Measurements from ENCODE around the gene AKAP11. TPM values are rescaled to one million over a fixed set of nuclear protein-coding genes. Genes with fewer than 3 reads are reported as not detected.

AKAP11 gene
- total RNA-seq, 1 donor from 2014 or later, result 31.5 TPM

GRCh38 chr13:42329239-42329638 is 57.3 kb downstream of the AKAP11 start:
- H3K4me1 Mint-ChIP-seq, result no peaks in the 10 kb centered on the region
- no peaks in the 10 kb centered on the region for H3F3A ChIP-seq (ENCODE audit: low read depth)
- no peak overlapping the region for H2AFZ ChIP-seq (replicated peaks)
- H3K27me3 Mint-ChIP-seq (ENCODE audit: insufficient read depth, low read depth), result peaks cover 5% of the 10 kb centered on the region
- TF ChIP-seq EZH2 (IDR thresholded peaks at IDR 0.05) (no peak), EZH2phosphoT487 (IDR thresholded peaks at IDR 0.05) (no peak), CTCF (IDR thresholded peaks at IDR 0.05) (no peak)
- H3K36me3 ChIP-seq, result no peaks in the 10 kb centered on the region
- peaks cover 14% of the 10 kb centered on the region for H3K4me1 ChIP-seq
- no peak overlapping the region for H3K4me3 Mint-ChIP-seq
- H3K27ac ChIP-seq, result no peak overlapping the region
- no peak overlapping the region for H3K4me3 ChIP-seq
- H3K79me2 ChIP-seq (ENCODE audit: low read depth), result no peaks in the 10 kb centered on the region
- H3K27ac Mint-ChIP-seq, result no peak overlapping the region
- H4K20me1 ChIP-seq (ENCODE audit: low read depth), result no peaks in the 10 kb centered on the region
- H3K9ac ChIP-seq, result no peak overlapping the region
- H3K9me3 ChIP-seq (ENCODE audit: low read depth), result no peaks in the 10 kb centered on the region
- no peaks in the 10 kb centered on the region for H3K27me3 ChIP-seq
- no peak for DNase-seq (ENCODE audit: low spot score)
- no peak overlapping the region for H3K4me2 ChIP-seq
- H3K9me3 Mint-ChIP-seq, result no peaks in the 10 kb centered on the region
- no peaks in the 10 kb centered on the region for H3K36me3 Mint-ChIP-seq

- no peak overlapping the region for H2AFZ ChIP-seq (replicated peaks)
- Mint-ChIP-seq H3K4me1 (no peaks in the 10 kb centered on the region), H3K27ac (no peak overlapping the region), H3K36me3 (no peaks in the 10 kb centered on the region), H3K4me3 (no peak overlapping the region), H3K9me3 (no peaks in the 10 kb centered on the region), H3K27me3 (ENCODE audit: insufficient read depth, low read depth) (peaks cover 5% of the 10 kb centered on the region)
- H3K27me3 ChIP-seq, result no peaks in the 10 kb centered on the region
- no peak for DNase-seq (ENCODE audit: low spot score)
- no peaks in the 10 kb centered on the region for H4K20me1 ChIP-seq (ENCODE audit: low read depth)
- H3K4me3 ChIP-seq, result no peak overlapping the region
- no peak overlapping the region for H3K27ac ChIP-seq
- TF ChIP-seq CTCF (IDR thresholded peaks at IDR 0.05), result no peak
- TF ChIP-seq EZH2 (IDR thresholded peaks at IDR 0.05), result no peak
- no peak for TF ChIP-seq EZH2phosphoT487 (IDR thresholded peaks at IDR 0.05)
- H3K4me1 ChIP-seq, result no peaks in the 10 kb centered on the region
- H3K9me3 ChIP-seq (ENCODE audit: low read depth), result no peaks in the 10 kb centered on the region
- H3K4me2 ChIP-seq, result no peak overlapping the region
- no peak overlapping the region for H3K9ac ChIP-seq
- H3K79me2 ChIP-seq (ENCODE audit: low read depth), result no peaks in the 10 kb centered on the region
- no peaks in the 10 kb centered on the region for H3K36me3 ChIP-seq
- H3F3A ChIP-seq (ENCODE audit: low read depth), result no peaks in the 10 kb centered on the region
These were observed 59.1 kb downstream of the AKAP11 start for GRCh38 chr13:42331009-42331408.

DNA sequence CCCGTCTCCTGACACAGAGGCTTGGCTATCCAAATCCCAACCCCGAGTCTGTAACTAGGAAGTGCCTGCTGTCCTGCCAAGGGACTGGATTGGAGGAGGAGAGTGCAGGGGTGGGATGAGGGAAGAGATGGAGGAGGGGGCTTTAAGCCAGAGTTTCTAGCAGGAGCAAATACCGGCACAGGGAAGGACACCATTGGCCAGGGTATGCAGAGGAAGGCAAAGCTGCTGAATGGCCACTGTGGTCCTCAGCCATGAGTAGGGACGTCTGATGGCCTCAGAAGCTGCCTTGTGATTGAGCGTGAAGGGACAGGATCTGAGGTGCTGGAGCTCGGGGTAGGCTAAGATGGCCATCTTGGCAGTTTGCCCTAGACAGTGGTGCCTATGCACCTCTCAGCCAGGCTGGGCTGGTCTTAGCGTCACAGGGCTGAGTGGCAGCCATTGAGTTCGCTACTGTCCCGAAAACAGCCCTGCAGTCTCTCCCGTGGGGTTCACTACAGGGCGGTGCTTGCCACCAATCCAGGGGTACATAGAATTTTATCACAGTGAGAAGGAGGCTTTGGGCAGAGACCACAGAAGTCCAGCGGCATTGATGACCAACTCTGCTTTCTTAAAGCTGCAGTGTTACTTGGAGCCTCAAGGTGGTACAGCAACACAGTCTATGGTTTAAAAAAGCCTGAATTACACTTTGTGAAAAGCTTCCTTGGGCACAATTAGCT is 61.8 kb downstream of the AKAP11 start:
- H3K4me3 Mint-ChIP-seq, result no peak overlapping the region
- no peaks in the 10 kb centered on the region for H3K9me3 Mint-ChIP-seq
- H3K27ac Mint-ChIP-seq, result no peak overlapping the region
- Histone ChIP-seq H3K27me3 (no peaks in the 10 kb centered on the region), H3K4me1 (no peaks in the 10 kb centered on the region), H3K79me2 (ENCODE audit: low read depth) (no peaks in the 10 kb centered on the region), H3K4me2 (no peak overlapping the region), H3K4me3 (no peak overlapping the region), H2AFZ (replicated peaks) (peak overlapping the region; percentile 82), H3K9ac (no peak overlapping the region), H4K20me1 (ENCODE audit: low read depth) (no peaks in the 10 kb centered on the region), H3F3A (ENCODE audit: low read depth) (no peaks in the 10 kb centered on the region), H3K27ac (no peak overlapping the region), H3K9me3 (ENCODE audit: low read depth) (no peaks in the 10 kb centered on the region), H3K36me3 (no peaks in the 10 kb centered on the region)
- no peaks in the 10 kb centered on the region for H3K4me1 Mint-ChIP-seq
- peaks cover 7% of the 10 kb centered on the region for H3K27me3 Mint-ChIP-seq (ENCODE audit: insufficient read depth, low read depth)
- DNase-seq (ENCODE audit: low spot score), result peak; percentile 62
- H3K36me3 Mint-ChIP-seq, result no peaks in the 10 kb centered on the region
- peak; percentile 64 for TF ChIP-seq CTCF (IDR thresholded peaks at IDR 0.05)
- TF ChIP-seq EZH2phosphoT487 (IDR thresholded peaks at IDR 0.05), result no peak

Measured in neural progenitor cell (in vitro differentiated cells).